Stimulated activated CD4-positive, alpha-beta T cell treated with anti-CD3 and anti-CD28 coated beads, Interleukin-4, amount 100 ng/mL, for 48 hours (primary cell): ENCODE results near the gene PWP2.
A peak's percentile ranks its signal among the peaks of the same experiment; 100 is the strongest.
"Not testable (repeated sequence)": the region's sequence is repeated elsewhere in the genome, so short reads cannot be mapped to it uniquely, and the experiment has no call there.

Experiments used
- DNase-seq, 2 donors: peaks; one replicate each; pipeline ENCODE4 v3.0.0-alpha.2; 2020; ENCODE audit warnings: low read depth in 2 of 2

PWP2 gene

DNA sequence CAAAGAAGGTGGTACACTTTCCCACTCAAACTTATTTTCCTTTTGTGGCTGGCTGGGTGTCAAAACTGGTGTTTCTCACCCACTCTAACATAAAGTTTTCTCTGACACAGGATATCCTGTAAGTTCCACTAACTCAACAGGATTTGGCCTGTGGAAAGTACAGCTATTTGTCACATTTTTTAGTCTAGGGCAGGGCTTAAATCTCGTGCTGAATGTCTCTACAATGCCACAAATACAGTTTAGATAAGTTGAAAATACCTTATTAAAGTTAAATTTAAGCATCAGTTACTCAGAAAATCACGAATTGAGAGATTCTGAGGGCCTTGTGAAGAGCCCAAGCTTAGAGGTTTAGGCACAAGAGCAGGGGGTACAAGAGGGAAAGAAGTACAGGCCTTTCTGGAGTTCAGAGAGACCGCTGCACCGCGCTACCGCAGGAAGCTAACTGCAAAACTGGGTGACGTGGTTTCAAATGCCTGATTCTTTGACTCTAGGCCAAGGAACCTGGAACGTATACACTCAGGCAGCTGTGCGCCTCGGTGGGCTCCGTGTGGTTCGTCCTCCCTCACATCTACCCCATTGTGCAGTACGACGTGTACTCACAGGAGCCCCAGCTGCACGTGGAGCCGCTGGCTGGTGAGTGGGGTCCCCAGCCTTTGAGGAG is 23.4 kb upstream of the PWP2 start:
- DNase-seq, result peak; percentile 35 to 48

DNA sequence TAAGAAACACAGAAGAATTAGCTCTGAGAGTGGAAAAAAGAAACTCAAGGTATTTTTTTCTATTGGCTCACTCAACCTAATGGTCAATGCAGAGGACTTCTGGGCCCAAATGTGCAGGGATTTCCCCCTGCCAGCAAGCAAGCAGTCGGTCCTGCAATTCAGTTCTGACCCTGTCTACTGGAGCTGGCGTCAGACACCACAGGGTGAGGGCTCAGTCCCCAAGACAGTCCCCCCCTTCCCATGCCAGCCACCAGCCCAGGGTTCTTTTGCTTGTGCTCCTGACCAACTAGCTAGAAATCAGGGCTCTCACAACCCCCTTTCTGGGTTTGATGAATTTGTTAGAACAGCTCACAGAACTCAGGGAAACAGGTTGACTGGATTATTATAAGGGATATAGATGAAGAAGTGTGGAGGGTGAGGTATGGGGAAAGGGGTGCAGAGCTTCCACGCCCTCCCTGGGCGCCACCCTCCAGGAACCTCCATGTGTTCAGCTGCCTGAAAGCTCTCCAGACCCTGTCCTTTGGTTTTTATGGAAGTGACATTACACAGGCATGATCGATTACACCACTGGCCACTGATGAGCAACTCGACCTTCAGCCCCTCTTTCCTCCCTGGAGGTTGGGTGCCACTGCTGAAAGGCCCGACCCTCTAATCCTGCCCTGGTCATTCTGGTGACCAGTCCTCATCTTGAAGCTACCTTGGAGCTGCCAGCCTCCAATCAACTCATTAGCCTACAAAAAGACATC is 22.5 kb upstream of the PWP2 start:
- DNase-seq, result no peak

DNA sequence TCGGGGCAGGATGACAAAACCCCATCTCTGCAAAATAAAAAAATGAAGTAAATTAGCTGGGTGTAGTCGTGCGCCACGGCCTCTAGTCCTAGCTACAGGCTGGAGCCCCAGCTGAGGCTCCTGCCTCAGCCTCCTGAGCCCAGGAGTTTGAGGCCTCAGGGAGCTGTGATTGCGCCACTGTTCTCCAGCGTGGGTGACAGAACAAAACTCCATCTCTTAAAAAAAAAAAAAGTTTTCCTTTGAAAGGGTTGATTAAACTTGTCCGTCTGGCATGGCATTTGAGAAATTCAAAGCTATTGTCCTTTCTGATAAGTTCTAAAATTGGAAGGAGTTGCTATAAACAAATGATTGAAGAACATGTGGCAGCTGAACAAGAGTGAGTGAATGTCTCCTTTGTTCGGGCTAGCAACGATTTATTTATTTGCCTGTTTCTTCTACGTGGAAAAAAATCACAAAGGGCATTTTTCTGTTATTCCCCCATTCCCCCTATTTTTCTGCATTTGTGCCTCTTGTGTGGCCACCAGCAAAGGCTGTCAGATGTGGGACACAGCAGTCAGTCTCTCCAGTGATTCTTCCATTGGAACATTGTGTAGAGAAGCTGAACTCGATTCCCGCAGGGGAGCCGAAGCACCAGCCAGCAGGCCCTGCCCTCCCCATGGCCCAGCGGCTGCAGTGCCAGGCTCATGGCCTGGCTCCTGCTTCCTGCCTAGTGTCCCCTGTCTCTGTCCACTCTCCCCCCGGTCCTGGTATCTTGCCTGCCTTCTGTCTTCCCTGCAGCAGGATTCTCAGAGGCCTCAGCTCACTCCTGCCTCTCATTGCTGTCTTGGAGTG is 21.5 kb upstream of the PWP2 start:
- DNase-seq, result no peak

DNA sequence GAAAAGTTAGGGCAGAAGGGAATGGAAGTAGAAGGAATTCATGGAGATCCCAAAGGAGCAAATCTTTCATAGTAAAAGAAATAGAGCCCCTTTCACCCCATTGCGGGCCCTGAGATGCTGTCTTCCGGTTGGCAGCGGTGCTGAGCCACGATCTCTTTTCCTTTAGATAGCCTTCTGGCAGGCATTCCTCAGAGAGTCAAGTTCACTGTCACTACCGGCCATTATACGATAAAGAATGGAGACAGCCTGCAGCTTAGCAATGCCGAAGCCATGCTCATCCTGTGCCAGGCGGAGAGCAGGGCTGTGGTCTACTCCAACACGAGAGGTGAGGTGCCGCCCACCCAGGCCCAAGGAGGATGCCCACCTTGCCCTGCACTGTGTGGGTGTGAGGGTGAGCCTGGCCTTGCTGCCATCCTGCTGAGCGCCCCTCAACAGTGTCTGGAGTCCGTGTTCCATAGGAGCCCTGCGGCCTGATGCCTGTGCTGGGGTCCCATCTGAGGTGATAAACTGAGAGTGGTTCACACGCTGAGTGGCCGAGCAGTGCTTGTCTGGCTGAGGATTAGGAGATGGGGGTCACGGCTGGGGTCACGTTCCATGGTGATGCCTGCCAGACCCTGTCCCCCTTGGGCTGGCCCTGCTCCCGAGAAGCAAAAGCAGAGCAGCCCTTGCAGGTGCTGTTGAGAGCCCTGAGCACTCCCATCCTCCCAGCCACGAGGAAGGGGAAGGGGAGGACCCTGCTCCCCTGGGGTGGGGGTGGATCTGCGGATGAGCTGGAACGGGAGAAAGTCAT is 20.4 kb upstream of the PWP2 start:
- no peak for DNase-seq

DNA sequence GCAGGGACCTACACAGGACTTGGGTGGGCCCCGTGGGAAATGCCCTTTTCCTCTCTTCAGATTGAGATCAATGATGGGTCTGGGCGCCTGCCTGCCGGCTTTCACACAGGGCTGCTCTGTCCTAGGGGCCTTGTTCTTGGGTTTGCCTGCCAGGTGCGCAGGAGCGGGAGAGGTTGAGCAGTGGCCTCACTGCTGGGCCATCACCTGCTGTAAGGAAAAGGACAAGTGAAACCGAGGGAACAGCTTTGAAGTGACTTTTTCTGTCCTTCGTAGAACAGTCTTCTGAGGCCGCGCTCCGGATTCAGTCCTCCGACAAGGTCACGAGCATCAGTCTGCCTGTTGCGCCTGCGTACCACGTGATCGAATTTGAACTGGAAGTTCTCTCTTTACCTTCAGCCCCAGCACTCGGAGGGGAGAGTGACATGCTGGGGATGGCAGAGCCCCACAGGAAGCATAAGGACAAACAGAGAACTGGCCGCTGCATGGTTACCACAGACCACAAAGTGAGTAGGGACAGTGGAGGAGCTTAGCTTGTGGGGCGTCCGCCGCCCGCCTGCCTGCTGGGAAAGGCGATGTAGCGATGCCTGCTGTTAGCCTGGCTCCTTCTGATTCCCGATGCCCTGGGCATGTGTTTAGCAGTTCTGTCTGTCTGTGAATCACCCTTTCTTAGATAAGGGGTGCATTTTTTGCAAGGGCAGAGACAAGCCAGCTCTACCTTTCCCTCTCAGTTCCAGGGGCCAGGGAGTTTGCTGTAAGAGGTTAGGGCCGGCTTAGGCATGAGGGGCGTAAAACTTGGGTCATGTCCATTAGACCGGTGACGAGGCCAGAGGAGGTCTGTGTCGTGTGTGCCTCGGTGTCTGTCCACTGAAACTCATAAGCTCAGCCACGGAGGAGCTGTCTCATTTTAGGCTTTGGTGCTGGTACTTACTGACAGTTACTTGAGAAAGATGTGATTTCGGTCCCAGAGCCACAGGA is 19.5 kb upstream of the PWP2 start:
- DNase-seq, result no peak

DNA sequence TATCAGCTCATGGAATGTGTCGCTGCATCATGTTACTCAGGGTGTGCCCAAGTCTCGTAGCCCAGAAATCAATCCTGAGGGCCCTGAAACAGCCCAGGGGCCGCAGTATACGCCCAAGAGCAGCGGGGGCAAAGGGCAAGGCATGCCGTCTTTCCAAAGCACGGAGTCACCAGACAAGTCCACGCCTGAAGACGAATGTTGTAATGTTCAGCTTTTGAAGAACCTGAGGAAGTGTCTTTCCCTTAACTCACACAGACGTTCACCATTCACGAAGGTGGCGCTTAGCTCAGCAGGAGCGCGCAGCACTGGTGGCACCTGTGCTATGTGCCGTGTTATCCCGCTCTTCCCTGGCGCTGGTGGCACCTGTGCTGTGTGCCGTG is 18.8 kb upstream of the PWP2 start:
- DNase-seq, result no peak

DNA sequence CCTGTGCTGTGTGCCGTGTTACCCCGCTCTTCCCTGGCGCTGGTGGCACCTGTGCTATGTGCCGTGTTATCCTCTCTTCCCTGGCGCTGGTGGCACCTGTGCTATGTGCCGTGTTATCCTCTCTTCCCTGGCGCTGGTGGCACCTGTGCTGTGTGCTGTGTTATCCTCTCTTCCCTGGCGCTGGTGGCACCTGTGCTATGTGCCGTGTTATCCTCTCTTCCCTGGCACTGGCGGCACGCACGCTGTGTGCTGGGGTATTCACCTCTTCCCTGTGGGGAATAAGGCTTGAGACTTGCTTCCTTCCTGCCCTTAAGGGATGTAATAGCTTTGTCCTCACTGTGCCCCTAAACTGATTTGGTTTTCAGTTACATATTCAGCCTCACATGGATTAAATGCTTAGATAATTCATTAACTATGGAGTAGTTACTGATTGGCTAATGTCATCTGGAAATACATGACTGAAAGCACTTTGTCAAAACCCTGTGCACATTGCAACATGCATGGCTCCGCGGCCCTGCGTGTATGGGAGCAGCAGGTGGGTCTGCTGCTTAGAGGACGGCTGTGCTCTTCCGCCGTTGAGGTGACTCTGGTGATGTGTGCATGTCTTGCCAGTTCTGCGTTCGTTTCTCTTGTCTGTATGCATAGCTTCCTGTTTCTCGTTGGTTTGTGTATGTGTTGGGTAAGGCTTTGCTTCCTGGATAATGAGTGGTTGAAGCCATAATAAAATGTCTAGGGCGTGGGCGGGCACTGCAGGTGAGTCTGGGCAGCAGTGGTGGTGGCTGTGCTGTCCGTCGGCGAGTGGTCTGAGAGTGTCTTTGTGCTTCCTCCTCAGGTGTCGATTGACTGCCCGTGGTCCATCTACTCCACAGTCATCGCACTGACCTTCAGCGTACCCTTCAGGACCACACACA is 17.9 kb upstream of the PWP2 start:
- DNase-seq, result no peak

DNA sequence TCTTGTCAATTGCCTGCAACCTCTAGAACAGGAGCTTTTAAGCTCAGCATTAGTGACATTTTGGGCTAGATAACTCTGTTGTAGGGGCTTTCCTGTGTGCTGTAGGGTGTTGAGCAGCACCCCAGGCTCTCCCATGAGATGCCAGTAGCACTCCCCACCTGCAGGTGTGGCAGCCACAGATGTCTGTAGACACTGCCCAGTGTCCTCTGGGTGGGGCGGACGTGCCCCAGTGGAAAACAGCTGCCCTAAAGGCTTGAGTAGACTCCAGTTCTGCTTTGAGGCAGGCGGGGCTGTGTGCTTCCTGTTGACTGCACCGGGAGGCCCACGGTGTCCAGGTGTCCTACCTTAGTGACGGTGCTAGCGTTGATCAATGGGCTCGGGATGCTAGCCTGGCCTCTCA is 16.9 kb upstream of the PWP2 start:
- DNase-seq, result no peak

DNA sequence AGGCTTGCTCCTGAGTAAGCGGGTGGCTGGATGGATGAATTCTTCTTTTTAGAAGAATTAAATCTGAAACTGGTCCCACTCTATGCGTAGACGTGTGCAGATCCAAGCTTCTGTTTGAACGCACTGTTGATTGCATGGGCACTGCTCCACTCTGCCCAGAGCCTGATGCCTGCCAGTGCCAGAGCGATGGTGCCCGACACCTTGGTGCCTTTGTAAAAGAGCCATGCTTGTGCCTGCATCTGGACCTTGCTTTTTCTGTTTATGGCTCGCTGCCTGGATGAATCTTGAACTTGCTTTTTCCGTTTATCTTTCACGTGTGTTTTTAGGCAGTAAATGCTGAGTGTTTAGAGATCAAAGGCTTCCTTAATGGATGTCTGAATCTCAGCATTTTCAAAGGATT is 15.0 kb upstream of the PWP2 start:
- DNase-seq, result no peak

DNA sequence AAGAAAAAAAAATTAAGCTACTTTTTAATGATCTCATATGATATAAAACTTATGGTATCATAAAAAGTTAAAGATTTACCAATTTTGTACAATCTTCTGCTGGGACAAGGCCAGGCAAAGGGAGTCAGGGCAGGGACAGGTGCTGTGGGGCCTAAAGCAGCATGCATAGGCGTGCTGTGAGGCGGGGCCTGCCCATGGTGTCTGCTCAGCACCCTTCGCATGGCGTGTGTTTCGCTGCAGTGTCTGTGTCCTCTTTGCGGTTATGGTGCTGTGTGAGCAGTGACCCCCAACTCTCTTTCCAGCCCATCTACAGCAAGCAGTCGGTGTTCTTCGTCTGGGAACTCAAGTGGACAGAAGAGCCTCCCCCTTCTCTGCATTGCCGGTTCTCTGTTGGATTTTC is 13.4 kb upstream of the PWP2 start:
- no peak for DNase-seq

DNA sequence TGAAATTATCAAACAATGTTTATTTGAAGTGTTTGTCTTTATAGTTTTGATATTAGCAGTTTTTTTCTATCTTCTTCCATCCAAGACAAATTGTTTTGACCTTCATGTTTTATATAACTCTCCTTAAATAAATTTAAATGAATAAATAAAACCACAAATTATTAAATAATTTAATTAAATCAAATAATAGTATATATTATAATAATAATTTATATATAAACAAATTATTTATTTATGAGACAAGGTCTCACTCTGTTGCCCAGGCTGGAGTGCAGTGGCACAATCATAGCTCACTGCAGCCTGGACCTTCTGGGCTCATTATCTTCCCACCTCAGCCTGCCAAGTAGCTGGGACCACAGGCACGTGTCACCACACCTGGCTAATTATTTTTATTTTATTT is 12.4 kb upstream of the PWP2 start:
- no peak for DNase-seq

DNA sequence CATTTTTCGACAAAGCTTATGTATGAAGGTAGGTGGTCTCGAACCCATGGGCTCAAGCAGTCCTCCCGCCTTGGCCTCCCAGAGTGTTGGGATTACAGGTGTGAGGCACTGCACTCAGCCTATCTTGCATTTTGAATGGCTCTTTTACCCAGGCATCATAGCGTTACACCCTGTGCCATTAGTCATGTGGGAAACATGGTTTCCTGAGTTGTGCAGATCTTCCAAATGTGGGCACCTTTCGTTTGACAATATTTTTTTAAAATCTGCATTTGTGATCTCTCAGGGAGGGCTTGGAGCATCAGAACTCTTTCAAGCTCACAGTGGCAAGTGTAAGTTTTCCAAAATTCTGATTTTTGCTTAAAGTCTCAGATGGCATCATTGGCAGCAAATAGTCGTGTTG is 8.7 kb upstream of the PWP2 start:
- DNase-seq, result not testable (repeated sequence)

DNA sequence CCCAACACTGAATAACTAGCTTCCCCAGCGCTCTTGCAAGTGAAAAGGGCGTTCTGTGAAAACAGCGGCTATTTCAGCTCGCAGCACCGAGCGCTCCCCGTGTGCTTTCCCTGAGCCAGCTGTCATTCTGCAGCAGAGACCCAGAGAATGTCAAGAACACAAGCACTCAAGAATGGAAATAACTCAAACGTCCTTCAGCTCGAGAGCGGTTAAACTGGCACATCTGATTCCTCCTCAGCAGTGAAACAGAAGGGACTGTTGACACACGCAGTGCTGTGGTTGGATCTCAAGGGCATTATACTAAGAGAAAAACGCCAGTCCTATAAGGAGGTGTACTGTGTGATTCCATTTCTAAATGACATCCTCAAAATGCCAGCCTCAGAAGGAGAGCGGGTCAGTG is 8.2 kb upstream of the PWP2 start:
- DNase-seq, result not testable (repeated sequence)

DNA sequence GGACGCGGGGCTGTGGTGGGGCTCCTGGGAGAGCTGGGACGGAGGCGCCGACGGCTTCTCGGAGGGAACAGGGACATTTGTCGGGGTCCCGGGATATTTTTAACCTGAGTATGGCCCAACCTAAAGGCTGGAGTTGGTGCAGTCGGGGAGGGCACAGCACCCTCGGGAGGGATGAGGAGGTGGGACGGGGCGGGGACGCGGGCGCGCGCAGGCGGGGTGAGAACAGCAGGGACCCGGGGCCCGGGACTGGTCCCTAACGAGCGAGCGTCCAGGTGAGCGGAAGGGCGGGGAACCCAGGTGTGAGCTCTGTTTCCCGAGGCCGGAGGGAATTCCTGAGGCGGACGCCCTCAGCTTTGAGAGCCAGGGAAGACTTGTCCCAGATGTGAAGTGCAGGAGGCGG is 390 bp downstream of the PWP2 start:
- not testable (repeated sequence) for DNase-seq

DNA sequence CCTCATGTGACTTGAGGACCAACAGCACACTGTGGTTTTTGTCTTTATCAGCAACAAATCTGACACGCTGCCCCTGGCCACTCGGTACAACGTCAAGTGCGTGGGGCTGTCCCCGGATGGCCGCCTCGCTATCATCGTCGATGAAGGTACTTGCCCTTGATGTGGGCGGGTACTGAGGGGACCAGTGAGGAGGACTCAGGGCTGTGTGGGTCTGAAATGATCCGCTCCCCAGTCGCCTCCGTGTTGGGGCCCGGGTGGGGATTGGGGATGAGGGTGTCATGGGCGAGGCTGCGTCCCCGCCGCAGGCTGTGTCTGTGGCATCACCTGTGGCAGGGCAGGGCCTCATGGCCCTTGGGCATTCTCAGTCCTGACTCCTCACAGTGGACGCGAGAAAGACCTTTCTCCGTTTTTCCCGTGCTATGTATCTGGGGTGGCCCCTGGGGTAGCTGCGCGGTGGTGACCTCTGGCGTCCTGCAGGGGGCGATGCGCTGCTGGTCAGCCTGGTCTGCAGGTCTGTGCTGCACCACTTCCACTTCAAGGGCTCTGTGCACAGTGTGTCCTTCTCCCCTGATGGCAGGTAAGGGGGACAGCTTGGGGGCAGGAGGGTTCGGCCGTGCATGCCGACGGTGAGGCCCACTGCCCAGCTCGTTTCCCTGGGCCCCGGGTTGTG is 6.6 kb downstream of the PWP2 start:
- DNase-seq, result not testable (repeated sequence)

DNA sequence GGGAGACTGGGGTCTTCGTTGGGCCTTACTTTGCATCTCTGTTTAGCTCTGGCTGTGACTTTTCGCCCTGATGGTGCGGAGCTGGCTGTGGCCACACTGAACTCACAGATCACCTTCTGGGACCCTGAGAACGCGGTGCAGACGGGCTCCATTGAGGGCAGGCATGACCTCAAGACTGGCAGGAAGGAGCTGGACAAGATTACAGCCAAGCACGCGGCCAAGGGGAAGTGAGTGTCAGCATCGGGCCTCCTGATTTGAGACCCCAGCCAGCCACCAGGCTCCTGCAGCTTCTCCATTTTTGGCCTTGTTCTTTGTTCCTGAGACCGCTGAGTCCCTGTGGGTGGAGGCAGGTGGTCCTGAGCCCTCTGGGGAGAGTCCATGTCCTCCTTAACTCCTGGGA is 14.9 kb downstream of the PWP2 start:
- not testable (repeated sequence) for DNase-seq

DNA sequence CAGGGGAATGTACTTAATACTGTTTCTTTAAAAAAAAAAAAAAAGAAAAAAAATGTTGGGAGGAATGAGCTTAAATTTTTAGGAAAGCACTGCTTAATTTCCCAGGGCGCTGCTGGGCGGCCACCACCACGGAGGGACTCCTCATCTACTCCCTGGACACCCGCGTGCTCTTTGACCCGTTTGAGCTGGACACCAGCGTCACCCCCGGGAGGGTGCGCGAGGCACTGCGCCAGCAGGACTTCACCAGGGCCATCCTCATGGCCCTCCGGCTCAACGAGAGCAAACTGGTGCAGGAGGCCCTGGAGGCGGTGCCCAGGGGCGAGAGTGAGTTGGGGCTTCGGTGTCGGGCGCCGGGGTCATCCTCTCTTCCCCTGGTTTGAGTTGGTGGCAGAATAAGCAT is 20.6 kb downstream of the PWP2 start:
- DNase-seq, result not testable (repeated sequence)

DNA sequence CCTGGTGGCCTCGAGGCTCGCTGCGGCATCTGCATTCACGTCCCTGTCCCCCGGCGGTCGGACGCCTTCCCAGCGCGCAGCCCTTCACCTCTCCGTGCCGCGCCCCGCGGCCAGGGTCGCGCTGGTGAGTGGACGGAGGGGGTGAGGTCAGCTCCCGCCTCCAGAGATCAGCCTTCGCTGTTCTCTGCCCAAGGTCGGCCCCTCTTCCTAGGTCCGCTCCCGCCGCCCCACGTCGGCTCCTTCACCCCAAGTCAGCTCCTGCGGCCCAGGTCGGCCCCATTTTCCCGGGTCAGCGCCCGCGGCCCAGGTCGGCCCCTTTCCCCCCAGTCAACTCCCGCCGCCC is 26.5 kb downstream of the PWP2 start:
- not testable (repeated sequence) for DNase-seq

DNA sequence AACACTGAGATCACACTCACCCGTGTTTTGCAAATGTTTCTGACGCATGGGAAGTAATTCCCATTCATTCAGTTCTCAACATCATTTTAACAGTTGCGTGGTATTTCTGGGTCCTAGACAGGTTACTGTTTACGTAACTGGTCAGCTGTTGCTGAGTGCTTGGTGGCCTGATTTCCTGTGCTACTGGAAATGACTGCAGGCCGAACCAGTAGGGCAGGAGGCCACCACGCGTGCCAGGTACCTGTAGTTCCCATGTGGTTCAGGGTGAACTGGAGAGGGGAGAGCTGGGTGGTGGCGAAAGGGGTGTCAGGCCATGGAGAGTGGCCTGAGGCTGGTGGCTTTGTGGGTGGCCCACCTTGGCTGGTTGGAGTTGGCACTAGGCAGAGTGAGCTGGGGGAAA is 27.5 kb downstream of the PWP2 start:
- DNase-seq, result not testable (repeated sequence)
